GM12878 (cell line): ENCODE data around the gene UMPS. TPM values are rescaled to one million over a fixed set of nuclear protein-coding genes. Genes with fewer than 3 reads are reported as not detected.

Source experiments
- ATAC-seq: fragments of 200-7000 bp; cut with Tn5 transposase; 3 replicates; pipeline ENCODE4 v1.9.1; 2020; ENCODE audit warnings: mild to moderate bottlenecking, moderate library complexity
- BruUV-seq: library from RNA; stranded (reverse); fragments of 400-500 nt; replicated peaks from 2 replicates; lab custom pipeline; 2021; lab: Mats Ljungman, UMichigan
- CTCF ChIA-PET: fragments of 300-600 bp; sonication (Branson Sonifier 250); formaldehyde crosslinking; extraction: SDS; loops from one replicate; lab custom pipeline; 2021; ENCODE audit warnings: inconsistent platforms; lab: Yijun Ruan, JAX
- POLR2A ChIA-PET: fragments of 350-600 bp; formaldehyde crosslinking; extraction: SDS; loops from one replicate; lab custom pipeline; 2021; ENCODE audit warnings: inconsistent platforms; lab: Charles Lee
- RAD21 ChIA-PET: fragments of 300-600 bp; sonication (Branson Sonifier 250); formaldehyde crosslinking; loops from one replicate; lab custom pipeline; 2023; ENCODE audit warnings: antibody characterized with exemption; ENCODE audit not compliant: unreplicated experiment; lab: Charles Lee
- SMC1A ChIA-PET: fragments of 300-600 bp; sonication (Branson Sonifier 250); formaldehyde crosslinking; loops from one replicate; lab custom pipeline; 2023; ENCODE audit not compliant: unreplicated experiment, uncharacterized antibody; lab: Charles Lee
- DNase-seq: peaks from one replicate; pipeline ENCODE4 v3.0.0-alpha.2; 2011; ENCODE audit warnings: low read depth, low spot score
- FAIRE-seq: peaks from 3 replicates; lab custom pipeline; 2011; peaks lifted over from hg19 to GRCh38; lab: Jason Lieb, UNC
- H2AFZ ChIP-seq: 2 replicates; pipeline ENCODE4 v1.6.0; 2011; ENCODE audit warnings: low read depth, low read length, control low read depth; ENCODE audit not compliant: control insufficient read depth
- H3K27ac ChIP-seq: 2 replicates; pipeline ENCODE4 v1.5.1; 2011; ENCODE audit warnings: control low read depth; ENCODE audit not compliant: control insufficient read depth, insufficient read depth
- H3K27me3 ChIP-seq, 2 experiments: replicated peaks in 1 of 2; 2 replicates each; pipeline versions ENCODE4 v1.6.0 to v1.6.1; 2011; ENCODE audit warnings: low read length in 1 of 2; ENCODE audit not compliant: control insufficient read depth in 2 of 2, insufficient read depth in 2 of 2
- H3K36me3 ChIP-seq, 2 experiments: 2 replicates each; pipeline ENCODE4 v1.5.1; 2011; ENCODE audit warnings: low read length in 1 of 2; ENCODE audit not compliant: control insufficient read depth in 2 of 2, insufficient read depth in 2 of 2
- H3K4me1 ChIP-seq: 2 replicates; pipeline ENCODE4 v1.6.1; 2011; ENCODE audit warnings: mild to moderate bottlenecking, low read length, moderate library complexity, mixed read lengths; ENCODE audit not compliant: control insufficient read depth, insufficient read depth
- H3K4me2 ChIP-seq: 2 replicates; pipeline ENCODE4 v1.6.0; 2011; ENCODE audit warnings: control low read depth; ENCODE audit not compliant: control insufficient read depth, insufficient read depth
- H3K4me3 ChIP-seq: fragments of 200-600 bp; sonication (generic); 2 replicates; pipeline ENCODE4 v1.5.1; 2016
- H3K79me2 ChIP-seq: 2 replicates; pipeline ENCODE4 v1.6.0; 2011; ENCODE audit warnings: low read length; ENCODE audit not compliant: control insufficient read depth, insufficient read depth
- H3K9ac ChIP-seq: 2 replicates; pipeline ENCODE4 v1.8.0; 2011; ENCODE audit warnings: low read length, control low read depth, mixed read lengths; ENCODE audit not compliant: control insufficient read depth, insufficient read depth
- H3K9me3 ChIP-seq: replicated peaks from 3 replicates; pipeline ENCODE4 v1.5.1; 2011; ENCODE audit warnings: mild to moderate bottlenecking, low read length; ENCODE audit not compliant: control insufficient read depth, insufficient read depth
- H4K20me1 ChIP-seq: 2 replicates; pipeline ENCODE4 v1.6.0; 2011; ENCODE audit not compliant: control insufficient read depth, insufficient read depth
- CHD2 ChIP-seq: IDR thresholded peaks from 2 replicates; pipeline ENCODE4 v1.6.1; 2011; ENCODE audit warnings: low read depth, low read length, improper control_type of control experiment, borderline replicate concordance
- E2F4 ChIP-seq: IDR thresholded peaks from 2 replicates; pipeline ENCODE4 v1.6.1; 2012; ENCODE audit warnings: low read depth, low read length, improper control_type of control experiment
- EED ChIP-seq: sonication (generic); IDR thresholded peaks from 2 replicates; pipeline ENCODE4 v1.6.1; 2016; ENCODE audit warnings: antibody characterized with exemption, low read depth
- ELK1 ChIP-seq: IDR thresholded peaks from 2 replicates; pipeline ENCODE4 v1.6.1; 2012; ENCODE audit warnings: low read depth, low read length, improper control_type of control experiment
- ETV6 ChIP-seq, 2 experiments: fragments of 450-650 bp in 1 of 2; IDR thresholded peaks in 1 of 2; conservative IDR thresholded peaks in 1 of 2; 2 replicates each; pipeline ENCODE4 v1.6.1; 2014; ENCODE audit warnings: antibody characterized with exemption in 1 of 2, borderline replicate concordance in 1 of 2, low read depth in 1 of 2, mild to moderate bottlenecking in 1 of 2, moderate library complexity in 1 of 2
- FOS ChIP-seq: IDR thresholded peaks from 3 replicates; pipeline ENCODE4 v1.6.1; 2011; ENCODE audit warnings: borderline replicate concordance; ENCODE audit not compliant: insufficient read length; ENCODE audit errors: extremely low read depth
- FOXM1 ChIP-seq: IDR thresholded peaks from 2 replicates; pipeline ENCODE4 v1.6.1; 2012; ENCODE audit warnings: low read depth, mild to moderate bottlenecking, inconsistent platforms, low read length, moderate library complexity
- HCFC1 ChIP-seq: fragments of 150-350 bp; IDR thresholded peaks from 2 replicates; pipeline ENCODE4 v1.6.1; 2014; ENCODE audit warnings: low read length
- HDGF ChIP-seq: fragments of 450-650 bp; IDR thresholded peaks from 2 replicates; pipeline ENCODE4 v1.6.1; 2016; ENCODE audit warnings: antibody characterized with exemption
- LARP7 ChIP-seq: fragments of 450-650 bp; IDR thresholded peaks from 2 replicates; pipeline ENCODE4 v1.6.1; 2017; ENCODE audit warnings: mild to moderate bottlenecking
- NFIC ChIP-seq: IDR thresholded peaks from 2 replicates; pipeline ENCODE4 v1.6.1; 2012; ENCODE audit warnings: low read depth, mild to moderate bottlenecking, inconsistent platforms, low read length, moderate library complexity
- NFYA ChIP-seq: IDR thresholded peaks from 2 replicates; pipeline ENCODE4 v1.6.1; 2011; ENCODE audit warnings: low read depth, mild to moderate bottlenecking, low read length, improper control_type of control experiment, borderline replicate concordance
- NR2C1 ChIP-seq: fragments of 450-650 bp; IDR thresholded peaks from 2 replicates; pipeline ENCODE4 v1.6.1; 2017; ENCODE audit warnings: antibody characterized with exemption, mild to moderate bottlenecking, moderate library complexity
- POLR2AphosphoS2 ChIP-seq: IDR thresholded peaks from 2 replicates; pipeline ENCODE4 v1.6.1; 2011; ENCODE audit warnings: low read depth, mild to moderate bottlenecking, low read length, improper control_type of control experiment, moderate library complexity
- RUNX3 ChIP-seq: IDR thresholded peaks from 2 replicates; pipeline ENCODE4 v1.6.1; 2012; ENCODE audit warnings: low read length, inconsistent platforms
- SIN3A ChIP-seq: IDR thresholded peaks from 2 replicates; pipeline ENCODE4 v1.6.1; 2012; ENCODE audit warnings: low read depth, low read length, improper control_type of control experiment
- SMAD1 ChIP-seq: fragments of 450-650 bp; IDR thresholded peaks from 2 replicates; pipeline ENCODE4 v1.6.1; 2018; ENCODE audit warnings: mild to moderate bottlenecking, low read depth; ENCODE audit not compliant: partially characterized antibody
- TARDBP ChIP-seq: IDR thresholded peaks from 2 replicates; pipeline ENCODE4 v1.6.1; 2016; ENCODE audit warnings: borderline replicate concordance
- TCF12 ChIP-seq: IDR thresholded peaks from 2 replicates; pipeline ENCODE4 v1.6.1; 2011; ENCODE audit warnings: low read depth, mild to moderate bottlenecking, low read length
- USF1 ChIP-seq: IDR thresholded peaks from 2 replicates; pipeline ENCODE4 v1.6.1; 2011; ENCODE audit warnings: borderline replicate concordance, low read depth, mild to moderate bottlenecking, moderate library complexity, mixed read lengths, low read length; ENCODE audit not compliant: insufficient read depth; ENCODE audit errors: extremely low read length
- WGBS: methylation state at CpG from one replicate; pipeline ENCODE4 v1.1.6; 2016; ENCODE audit warnings: low lambda C conversion rate; ENCODE audit not compliant: insufficient replicate concordance, insufficient coverage; ENCODE audit errors: missing lambda C conversion rate; 5-methylcytosine and 5-hydroxymethylcytosine counted together
- in situ Hi-C: fragments of 300-500 bp; cut with MboI; formaldehyde crosslinking; loops from 9 replicates; pipeline ENCODE4 v1.14.3; 2018; ENCODE audit warnings: mixed read lengths
- intact Hi-C: fragments of 100-400 bp; cut with micrococcal nuclease; formaldehyde crosslinking; loops from one replicate; pipeline ENCODE4 v1.14.2; 2022; ENCODE audit not compliant: unreplicated experiment
- polyA plus RNA-seq, 11 experiments: library from polyadenylated mRNA; depleted of rRNA in 4 of 11; unstranded in 6 of 11; stranded (reverse) in 5 of 11; fragments of >200 nt; fragmentation: Nextera tagmentation in 4 of 11; fragmentation: Illumina TruSeq in 1 of 11; extraction: Ambion mirVana in 4 of 11; extraction: Trizol in 1 of 11; gene quantifications; 1 replicate in 1 of 11; 2 replicates in 10 of 11; pipeline versions ENCODE4 v1.2.1 to v1.2.3, GENCODE V29; 2011 to 2016; ENCODE audit warnings: inconsistent platforms in 2 of 11, missing spikeins in 2 of 11, low read depth in 1 of 11
- total RNA-seq, 4 experiments: library from RNA; depleted of rRNA in 3 of 4; stranded (reverse); fragments of >200 nt in 3 of 4; fragmentation: Illumina TruSeq in 1 of 4; extraction: Trizol in 1 of 4; gene quantifications; 2 replicates each; pipeline versions ENCODE4 v1.2.1 to v1.2.3, GENCODE V29; 2013 to 2021

Gene UMPS
- total and polyA plus RNA-seq, 10 of the 15 experiments (the other 5 are each of a cell fraction or from before 2014, with no cell fraction given) = 30.6 to 82.8 (median 49.5) TPM

DNA sequence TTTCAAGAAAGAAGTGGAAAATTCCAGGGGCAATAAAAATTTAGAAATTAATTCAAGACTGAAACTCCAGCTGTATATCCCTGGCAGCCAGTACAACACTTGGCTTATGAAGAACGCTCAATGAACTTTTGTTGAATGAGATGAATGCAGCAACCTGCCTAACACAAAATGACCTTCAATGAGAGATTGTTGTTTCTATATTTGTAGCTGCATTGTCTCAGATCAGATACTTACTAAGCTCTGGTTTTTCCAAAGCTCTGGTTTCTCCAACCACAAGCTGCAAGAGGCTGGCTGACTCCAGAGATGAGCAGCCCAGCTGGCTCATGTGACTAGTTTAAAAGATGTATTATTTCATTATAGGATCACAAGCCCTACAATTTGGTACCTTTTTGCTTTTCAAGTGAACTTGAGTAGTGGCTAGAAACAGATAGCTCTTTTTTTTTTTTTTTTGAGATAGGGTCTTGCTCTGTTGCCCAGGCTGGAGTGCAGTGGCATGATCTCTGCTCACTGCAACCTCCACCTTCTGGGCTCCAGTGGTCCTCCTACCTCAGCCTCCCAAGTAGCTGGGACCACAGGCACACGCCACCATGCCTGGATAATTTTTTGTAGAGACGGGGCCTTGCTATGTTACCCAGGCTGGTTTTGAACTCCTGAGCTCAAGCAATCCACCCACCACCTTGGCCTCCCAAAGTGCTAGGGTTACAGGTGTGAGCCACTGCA is 57.4 kb downstream of the UMPS start:
- SMC1A ChIA-PET = interaction anchor here (0.8 to 7.1 kb wide), 14 partner anchors 10 to 117 kb away, joined by 3 to 88 read pairs (median 8); no protein-coding TSS in a partner anchor
- Histone ChIP-seq H3K27ac (no peak overlapping the region), H3K4me2 (no peak overlapping the region), H3K27me3 (no peaks in the 10 kb centered on the region), H3K79me2 (no peaks in the 10 kb centered on the region), H3K36me3 (no peaks in the 10 kb centered on the region), H3K9me3 (no peaks in the 10 kb centered on the region), H4K20me1 (no peaks in the 10 kb centered on the region), H2AFZ (no peak overlapping the region), H3K4me3 (no peak overlapping the region), H3K9ac (no peak overlapping the region), H3K4me1 (peaks cover 15% of the 10 kb centered on the region)
- intact Hi-C loops (no loop called here), in situ Hi-C loops (no loop called here)
- POLR2A ChIA-PET = interaction anchor here (0.7 to 1.6 kb wide), 2 partner anchors 10 to 48 kb away, joined by 3 to 4 read pairs; no protein-coding TSS in a partner anchor
- no TSS peak for BruUV-seq
- WGBS = 96% methylated on average over 3 of the region's 3 CpGs
- TF ChIP-seq E2F4 (no peak), ELK1 (no peak), HDGF (no peak), ETV6 (conservative IDR thresholded peaks at IDR 0.05 in 1 of 2, IDR thresholded peaks at IDR 0.05 in 1 of 2; ENCODE audit: borderline replicate concordance in 1 of 2, low read depth in 1 of 2) (no peak), FOXM1 (no peak), SMAD1 (no peak), TARDBP (no peak), EED (no peak), NFYA (no peak), LARP7 (no peak), NR2C1 (no peak), TCF12 (no peak), CHD2 (no peak), NFIC (no peak), USF1 (no peak), SIN3A (no peak), RUNX3 (no peak), FOS (no peak), POLR2AphosphoS2 (no peak), HCFC1 (no peak)
- RAD21 ChIA-PET = interaction anchor here (0.7 to 5.3 kb wide), 18 partner anchors 9 to 136 kb away, joined by 3 to 41 read pairs (median 4); partner anchors contain the start of gene ITGB5
- FAIRE-seq (no peak), DNase-seq (no peak), ATAC-seq (no peak)
- CTCF ChIA-PET = interaction anchor here (0.7 to 7.0 kb wide), 25 partner anchors 9 to 146 kb away, joined by 3 to 96 read pairs (median 5); partner anchors contain the start of gene MUC13
